NB4 (cell line): Measurements from ENCODE around the gene S100A13.

Source experiments
- CTCF ChIP-seq: IDR thresholded peaks from one replicate; pipeline ENCODE4 v1.5.1; 2012; ENCODE audit warnings: low read depth, low read length
- MAX ChIP-seq: IDR thresholded peaks from 2 replicates; pipeline ENCODE4 v1.6.1; 2011; ENCODE audit warnings: low read depth, low read length
- MYC ChIP-seq: IDR thresholded peaks from 2 replicates; pipeline ENCODE4 v1.6.1; 2011; ENCODE audit warnings: low read depth, low read length
- POLR2A ChIP-seq: IDR thresholded peaks from 2 replicates; pipeline ENCODE4 v1.6.1; 2011; ENCODE audit warnings: mild to moderate bottlenecking; ENCODE audit not compliant: insufficient read length; ENCODE audit errors: extremely low read depth

GRCh38 chr1:153587314-153587713, 40.0 kb downstream of the S100A13 start:
- no peak for TF ChIP-seq CTCF
- TF ChIP-seq POLR2A = no peak
- no peak for TF ChIP-seq MYC
- TF ChIP-seq MAX = no peak
